Measurements from ENCODE around the gene TUT7.

The TUT7 gene

DNA sequence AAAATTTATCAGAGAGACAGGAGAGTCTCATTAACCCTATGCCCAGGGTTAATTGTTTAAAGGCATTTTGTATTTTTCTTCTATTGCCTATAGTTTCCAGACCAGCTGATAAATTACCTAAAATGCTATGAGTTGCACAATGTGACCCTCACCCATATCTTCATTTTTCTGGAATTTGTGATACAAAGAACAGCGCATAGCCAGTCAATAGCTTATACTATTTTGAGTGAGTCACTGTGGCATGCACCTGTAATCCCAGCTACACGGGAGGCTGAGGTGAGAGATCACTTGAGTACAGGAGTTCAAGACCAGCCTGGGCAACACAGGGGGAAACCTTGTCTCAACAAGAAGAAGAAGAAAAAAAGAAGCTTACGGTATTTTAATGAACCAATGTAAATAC is 97.6 kb downstream of the TUT7 start:
- H3K27ac ChIP-seq = no peak overlapping the region
- no peaks in the 10 kb centered on the region for H3K79me2 ChIP-seq (ENCODE audit: insufficient read depth, low read depth)
- TF ChIP-seq, protein P1, sequence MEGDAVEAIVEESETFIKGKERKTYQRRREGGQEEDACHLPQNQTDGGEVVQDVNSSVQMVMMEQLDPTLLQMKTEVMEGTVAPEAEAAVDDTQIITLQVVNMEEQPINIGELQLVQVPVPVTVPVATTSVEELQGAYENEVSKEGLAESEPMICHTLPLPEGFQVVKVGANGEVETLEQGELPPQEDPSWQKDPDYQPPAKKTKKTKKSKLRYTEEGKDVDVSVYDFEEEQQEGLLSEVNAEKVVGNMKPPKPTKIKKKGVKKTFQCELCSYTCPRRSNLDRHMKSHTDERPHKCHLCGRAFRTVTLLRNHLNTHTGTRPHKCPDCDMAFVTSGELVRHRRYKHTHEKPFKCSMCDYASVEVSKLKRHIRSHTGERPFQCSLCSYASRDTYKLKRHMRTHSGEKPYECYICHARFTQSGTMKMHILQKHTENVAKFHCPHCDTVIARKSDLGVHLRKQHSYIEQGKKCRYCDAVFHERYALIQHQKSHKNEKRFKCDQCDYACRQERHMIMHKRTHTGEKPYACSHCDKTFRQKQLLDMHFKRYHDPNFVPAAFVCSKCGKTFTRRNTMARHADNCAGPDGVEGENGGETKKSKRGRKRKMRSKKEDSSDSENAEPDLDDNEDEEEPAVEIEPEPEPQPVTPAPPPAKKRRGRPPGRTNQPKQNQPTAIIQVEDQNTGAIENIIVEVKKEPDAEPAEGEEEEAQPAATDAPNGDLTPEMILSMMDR (conservative IDR thresholded peaks at IDR 0.05; ENCODE audit: low read depth, low read length) = no peak
- H3K9ac ChIP-seq = no peak overlapping the region
- no peaks in the 10 kb centered on the region for H4K20me1 ChIP-seq (ENCODE audit: insufficient read depth)
- no peaks in the 10 kb centered on the region for H3K4me1 ChIP-seq (ENCODE audit: low read depth, poor library complexity, severe bottlenecking)
- H3K27me3 ChIP-seq (ENCODE audit: insufficient read depth, low read depth) = no peaks in the 10 kb centered on the region
- no peak overlapping the region for H3K4me2 ChIP-seq
- H3K4me3 ChIP-seq (IDR thresholded peaks at IDR 0.05; ENCODE audit: insufficient read depth, low read depth, low read length) = no peak overlapping the region
- H2AFZ ChIP-seq (ENCODE audit: low read depth) = no peak overlapping the region
- H3K36me3 ChIP-seq (ENCODE audit: insufficient read depth) = no peaks in the 10 kb centered on the region

GRCh38 chr9:86253577-86253976 is 100.6 kb downstream of the TUT7 start:
- Histone ChIP-seq H3K4me2 (no peak overlapping the region), H3K79me2 (ENCODE audit: insufficient read depth, low read depth) (no peaks in the 10 kb centered on the region), H3K9ac (no peak overlapping the region), H3K36me3 (ENCODE audit: insufficient read depth) (no peaks in the 10 kb centered on the region), H3K4me1 (ENCODE audit: low read depth, poor library complexity, severe bottlenecking) (no peaks in the 10 kb centered on the region), H3K27ac (no peak overlapping the region), H3K27me3 (ENCODE audit: insufficient read depth, low read depth) (no peaks in the 10 kb centered on the region), H4K20me1 (ENCODE audit: insufficient read depth) (no peaks in the 10 kb centered on the region), H3K4me3 (IDR thresholded peaks at IDR 0.05; ENCODE audit: insufficient read depth, low read depth, low read length) (no peak overlapping the region), H2AFZ (ENCODE audit: low read depth) (no peak overlapping the region)
- TF ChIP-seq, protein P1 (conservative IDR thresholded peaks at IDR 0.05; ENCODE audit: low read depth, low read length) = no peak

GRCh38 chr9:86252870-86253269 is 101.3 kb downstream of the TUT7 start:
- Histone ChIP-seq H3K79me2 (ENCODE audit: insufficient read depth, low read depth) (no peaks in the 10 kb centered on the region), H3K27ac (no peak overlapping the region), H3K4me3 (IDR thresholded peaks at IDR 0.05; ENCODE audit: insufficient read depth, low read depth, low read length) (no peak overlapping the region), H3K4me1 (ENCODE audit: low read depth, poor library complexity, severe bottlenecking) (no peaks in the 10 kb centered on the region), H3K36me3 (ENCODE audit: insufficient read depth) (no peaks in the 10 kb centered on the region), H3K9ac (no peak overlapping the region), H4K20me1 (ENCODE audit: insufficient read depth) (no peaks in the 10 kb centered on the region), H2AFZ (ENCODE audit: low read depth) (no peak overlapping the region), H3K27me3 (ENCODE audit: insufficient read depth, low read depth) (no peaks in the 10 kb centered on the region), H3K4me2 (no peak overlapping the region)
- TF ChIP-seq, protein P1 (conservative IDR thresholded peaks at IDR 0.05; ENCODE audit: low read depth, low read length) = no peak

DNA sequence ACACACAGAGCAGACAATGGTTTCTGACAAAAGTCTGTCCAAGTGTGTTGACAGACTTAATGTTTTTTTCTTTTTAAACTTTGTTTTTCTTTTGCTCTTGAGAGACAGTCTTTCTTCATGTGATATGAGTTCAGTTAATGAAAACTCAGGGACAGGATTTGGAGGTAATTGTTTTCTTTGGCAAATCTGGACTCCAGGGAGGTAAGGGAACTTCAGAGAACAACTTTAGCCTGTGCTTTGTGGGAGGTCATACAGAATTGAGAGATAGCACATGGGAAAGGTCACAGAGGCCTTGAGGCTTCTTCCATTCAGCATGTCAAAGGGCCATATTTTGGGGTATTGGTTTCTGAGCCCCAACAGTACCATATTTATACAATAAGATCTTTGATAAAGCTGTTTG is 104.1 kb downstream of the TUT7 start:
- no peaks in the 10 kb centered on the region for H3K79me2 ChIP-seq (ENCODE audit: insufficient read depth, low read depth)
- no peaks in the 10 kb centered on the region for H3K27me3 ChIP-seq (ENCODE audit: insufficient read depth, low read depth)
- H3K36me3 ChIP-seq (ENCODE audit: insufficient read depth) = no peaks in the 10 kb centered on the region
- H3K4me1 ChIP-seq (ENCODE audit: low read depth, poor library complexity, severe bottlenecking) = no peaks in the 10 kb centered on the region
- H3K4me2 ChIP-seq = no peak overlapping the region
- no peak overlapping the region for H3K9ac ChIP-seq
- TF ChIP-seq, protein P1 (conservative IDR thresholded peaks at IDR 0.05; ENCODE audit: low read depth, low read length) = no peak
- no peak overlapping the region for H2AFZ ChIP-seq (ENCODE audit: low read depth)
- no peak overlapping the region for H3K4me3 ChIP-seq (IDR thresholded peaks at IDR 0.05; ENCODE audit: insufficient read depth, low read depth, low read length)
- no peaks in the 10 kb centered on the region for H4K20me1 ChIP-seq (ENCODE audit: insufficient read depth)
- H3K27ac ChIP-seq = no peak overlapping the region
